Activated CD8-positive, alpha-beta memory T cell treated with anti-CD3 and anti-CD28 coated beads, Interleukin-2, amount 50 U/mL, for 24 hours (primary cell): ENCODE data around the gene TRDN.

ENCODE experiments used
- DNase-seq: peaks from one replicate; pipeline ENCODE4 v3.0.0-alpha.2; 2020; ENCODE audit errors: extremely low read depth

TRDN gene, protein sequence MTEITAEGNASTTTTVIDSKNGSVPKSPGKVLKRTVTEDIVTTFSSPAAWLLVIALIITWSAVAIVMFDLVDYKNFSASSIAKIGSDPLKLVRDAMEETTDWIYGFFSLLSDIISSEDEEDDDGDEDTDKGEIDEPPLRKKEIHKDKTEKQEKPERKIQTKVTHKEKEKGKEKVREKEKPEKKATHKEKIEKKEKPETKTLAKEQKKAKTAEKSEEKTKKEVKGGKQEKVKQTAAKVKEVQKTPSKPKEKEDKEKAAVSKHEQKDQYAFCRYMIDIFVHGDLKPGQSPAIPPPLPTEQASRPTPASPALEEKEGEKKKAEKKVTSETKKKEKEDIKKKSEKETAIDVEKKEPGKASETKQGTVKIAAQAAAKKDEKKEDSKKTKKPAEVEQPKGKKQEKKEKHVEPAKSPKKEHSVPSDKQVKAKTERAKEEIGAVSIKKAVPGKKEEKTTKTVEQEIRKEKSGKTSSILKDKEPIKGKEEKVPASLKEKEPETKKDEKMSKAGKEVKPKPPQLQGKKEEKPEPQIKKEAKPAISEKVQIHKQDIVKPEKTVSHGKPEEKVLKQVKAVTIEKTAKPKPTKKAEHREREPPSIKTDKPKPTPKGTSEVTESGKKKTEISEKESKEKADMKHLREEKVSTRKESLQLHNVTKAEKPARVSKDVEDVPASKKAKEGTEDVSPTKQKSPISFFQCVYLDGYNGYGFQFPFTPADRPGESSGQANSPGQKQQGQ

GRCh38 chr6:123636782-123637181 lies at the start of gene TRDN:
Gene TRDN, minus strand, starts transcription at chr6:123636950. Its CDS starts 175 bp downstream, at chr6:123636775.
- no peak for DNase-seq

- DNase-seq, result no peak
Measured at GRCh38 chr6:123681957-123682462, 45.3 kb upstream of the TRDN start.

DNA sequence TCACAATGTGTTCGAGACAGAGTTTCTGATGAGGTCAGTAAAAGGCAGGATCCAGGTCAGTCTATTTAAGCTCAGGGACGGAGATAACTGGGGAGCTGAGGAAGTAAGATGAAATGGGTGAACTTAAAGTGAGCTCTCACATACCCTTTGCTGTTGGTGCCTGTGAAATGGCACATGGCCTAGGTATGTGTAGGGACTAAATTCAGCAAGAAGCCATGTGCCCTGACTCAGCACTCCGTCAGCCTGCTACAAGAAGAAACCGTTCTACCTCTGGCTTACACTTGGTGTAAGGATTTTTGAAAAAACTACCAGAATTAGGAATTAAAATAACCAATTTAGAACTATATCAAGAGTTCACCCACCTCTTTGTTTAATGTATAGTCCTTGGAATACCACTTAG lies 41.1 kb upstream of the TRDN start:
- DNase-seq, result no peak

- DNase-seq, result no peak
Measured at GRCh38 chr6:123676793-123677192, 40.0 kb upstream of the TRDN start.

- DNase-seq, result no peak
Measured at GRCh38 chr6:123668965-123669591, 32.3 kb upstream of the TRDN start.

- DNase-seq, result no peak
Measured at GRCh38 chr6:123668063-123668462, 31.3 kb upstream of the TRDN start.

GRCh38 chr6:123663436-123663835 lies 26.7 kb upstream of the TRDN start:
- DNase-seq, result no peak

GRCh38 chr6:123662757-123663156 lies 26.0 kb upstream of the TRDN start:
- no peak for DNase-seq

DNA sequence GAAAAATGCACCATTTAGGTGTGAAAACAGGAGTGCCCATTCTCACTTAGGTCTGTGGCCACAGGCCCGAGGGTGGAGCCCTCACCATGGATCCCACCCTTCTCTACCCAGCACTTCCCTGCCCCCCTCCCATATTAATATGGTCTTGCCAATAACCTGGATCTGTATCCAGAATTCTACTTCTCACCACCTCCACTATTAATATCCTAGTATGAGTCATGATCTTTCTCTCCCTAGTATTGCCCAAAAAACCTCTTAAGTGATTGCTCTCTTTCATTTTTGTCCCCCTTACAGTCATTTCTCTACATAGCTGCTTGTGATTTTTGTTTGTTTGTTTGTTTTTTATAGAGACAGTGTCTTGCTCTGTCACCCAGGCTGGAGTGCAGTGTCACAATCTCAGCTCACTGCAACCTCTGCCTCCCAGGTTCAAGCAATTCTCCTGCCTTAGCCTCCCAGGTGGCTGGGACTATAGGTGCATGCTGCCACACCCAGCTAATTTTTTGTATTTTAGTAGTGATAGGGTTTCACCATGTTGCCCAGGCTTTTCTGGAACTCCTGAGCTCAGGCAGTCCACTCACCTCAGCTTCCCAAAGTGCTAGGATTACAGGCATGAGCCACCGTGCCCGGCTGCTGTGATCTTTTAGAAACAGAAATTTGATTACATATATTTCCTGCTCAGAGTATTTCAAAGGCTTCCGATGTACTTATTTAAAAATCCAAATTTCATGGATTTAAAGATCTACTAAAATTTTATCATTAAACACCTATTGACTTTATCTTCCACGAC lies 24.5 kb upstream of the TRDN start:
- no peak for DNase-seq

GRCh38 chr6:123659960-123660748 lies 23.4 kb upstream of the TRDN start:
- no peak for DNase-seq

DNA sequence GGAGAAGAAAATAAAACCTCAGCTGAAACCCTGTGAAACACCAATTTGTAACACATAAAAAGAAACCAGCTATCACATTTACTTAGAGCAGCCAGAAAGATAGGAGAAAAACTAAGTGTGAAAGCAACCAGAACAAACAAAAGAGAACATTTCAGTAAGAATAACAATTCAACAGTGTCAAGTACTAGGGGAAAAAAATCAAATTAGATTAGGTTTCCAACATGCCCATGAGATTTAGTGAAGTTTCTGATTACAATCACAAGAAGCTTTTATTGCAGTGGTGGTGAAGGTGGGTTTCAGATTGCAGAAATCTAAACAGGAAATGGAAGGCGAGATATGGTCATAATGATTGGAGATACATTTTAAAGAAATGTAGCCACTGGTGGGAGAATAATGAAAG lies 22.1 kb upstream of the TRDN start:
- no peak for DNase-seq

GRCh38 chr6:123655521-123656306 lies 19.0 kb upstream of the TRDN start:
- DNase-seq, result no peak

- DNase-seq, result no peak
Measured at GRCh38 chr6:123648723-123649122, 12.0 kb upstream of the TRDN start.

GRCh38 chr6:123648020-123648580 lies 11.3 kb upstream of the TRDN start:
- DNase-seq, result no peak

DNA sequence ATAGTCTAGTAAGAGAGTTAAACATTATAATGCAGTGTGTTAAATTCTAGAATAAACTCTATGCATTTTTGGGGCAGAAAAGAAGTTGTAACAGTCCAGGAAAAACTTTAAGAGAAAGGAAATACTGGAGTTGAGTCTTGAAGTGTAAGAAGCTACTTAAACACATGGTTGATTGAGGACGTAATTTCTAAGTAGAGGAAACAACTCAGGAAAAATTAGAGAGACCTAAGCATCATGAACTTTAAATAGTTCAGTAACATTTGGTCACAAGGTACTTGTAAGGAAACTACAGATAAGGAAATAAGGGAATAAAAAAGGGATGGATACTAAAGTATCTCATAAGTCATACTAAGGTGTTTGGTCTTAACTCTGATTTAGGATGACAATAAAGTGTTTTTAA lies 4.7 kb upstream of the TRDN start:
- no peak for DNase-seq

DNA sequence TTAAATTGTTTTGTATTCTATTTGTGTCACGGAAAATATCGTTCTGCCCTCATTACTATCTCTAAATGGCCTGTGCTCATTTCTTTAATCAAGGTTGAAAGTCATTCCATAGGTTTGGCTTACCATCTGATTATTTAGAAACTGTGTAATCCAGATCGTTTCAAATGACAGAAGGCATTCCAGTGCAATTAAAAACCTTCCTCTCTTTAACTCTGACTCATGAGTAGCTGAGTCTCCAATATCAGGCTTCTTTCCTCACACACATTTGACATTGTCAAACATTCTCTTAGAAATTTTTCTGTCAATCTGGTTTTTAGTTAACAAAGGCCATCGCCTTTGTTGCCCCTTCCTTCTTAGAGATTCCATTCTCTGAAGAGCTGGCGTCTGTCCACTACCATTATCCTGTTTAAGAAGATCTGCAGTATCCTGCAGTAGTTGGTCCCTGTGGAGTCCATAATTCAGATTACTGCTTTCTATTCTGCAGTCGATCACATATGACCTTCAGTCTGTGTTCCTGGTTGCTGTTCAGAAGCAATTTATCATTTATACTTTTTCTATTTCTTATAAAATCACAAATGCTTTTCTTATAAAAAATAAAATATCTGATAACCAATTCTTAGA lies 3.9 kb upstream of the TRDN start:
- no peak for DNase-seq

GRCh38 chr6:123638865-123639264 lies 2.1 kb upstream of the TRDN start:
- DNase-seq, result no peak

DNA sequence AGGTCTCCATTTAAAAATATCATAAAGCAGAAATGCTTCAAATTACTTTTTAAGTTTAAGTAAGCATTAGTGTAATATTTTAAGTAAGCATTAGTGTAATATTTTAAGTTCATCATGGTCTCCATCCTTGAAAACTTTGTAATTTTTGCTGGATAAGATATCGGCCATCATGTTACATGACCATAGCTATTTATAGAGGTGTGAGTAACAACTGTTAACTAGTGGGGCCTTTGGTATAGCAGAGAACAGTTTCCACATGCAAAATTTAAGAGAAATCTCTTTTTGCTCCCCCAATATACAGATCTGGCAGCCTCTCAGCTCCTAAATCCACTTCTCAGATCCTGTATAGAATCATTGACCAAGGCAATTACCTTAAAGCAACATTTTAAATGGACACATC lies 468 bp downstream of the TRDN start:
- DNase-seq, result no peak

DNA sequence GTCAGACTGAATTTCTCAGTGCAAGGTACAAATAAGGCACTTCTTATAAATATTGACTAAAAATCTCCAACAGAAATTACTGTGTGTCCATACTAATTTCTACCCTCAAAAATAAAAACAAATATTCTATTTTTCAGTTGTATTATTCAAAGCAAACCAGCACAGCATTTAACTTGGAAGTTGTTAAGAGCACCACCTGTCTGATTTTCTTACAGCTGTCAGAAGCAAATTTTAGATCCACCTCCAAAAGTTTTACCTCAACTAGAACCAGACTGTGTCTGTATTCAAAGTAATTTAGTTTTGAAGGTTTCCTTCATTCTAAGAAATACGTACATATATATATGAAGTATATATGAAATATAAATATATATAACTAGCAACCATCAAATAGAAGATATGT lies 1.2 kb downstream of the TRDN start:
- DNase-seq, result no peak
